Muscle layer of colon (tissue), 2 donors: ENCODE results near the gene KIF26A.
"Not testable (repeated sequence)": the region's sequence is repeated elsewhere in the genome, so short reads cannot be mapped to it uniquely, and the experiment has no call there.

Source experiments
- H3K27ac ChIP-seq: one replicate; pipeline ENCODE4 v1.7.0; 2013; ENCODE audit warnings: low read depth, mild to moderate bottlenecking, low read length, moderate library complexity
- H3K27me3 ChIP-seq, 2 donors: one replicate each; pipeline ENCODE4 v1.7.0; 2013; ENCODE audit warnings: low read length in 2 of 2, mild to moderate bottlenecking in 2 of 2; ENCODE audit not compliant: insufficient read depth in 2 of 2, control insufficient read depth in 1 of 2
- H3K36me3 ChIP-seq: one replicate; pipeline ENCODE4 v1.7.0; 2013; ENCODE audit warnings: mild to moderate bottlenecking, low read length; ENCODE audit not compliant: insufficient read depth
- H3K4me1 ChIP-seq: one replicate; pipeline ENCODE4 v1.7.0; 2013; ENCODE audit warnings: mild to moderate bottlenecking, low read length; ENCODE audit not compliant: insufficient read depth
- H3K4me3 ChIP-seq, 2 donors: one replicate each; pipeline ENCODE4 v1.7.0; 2013; ENCODE audit warnings: low read length in 2 of 2, low read depth in 1 of 2, mild to moderate bottlenecking in 1 of 2, moderate library complexity in 1 of 2
- H3K9ac ChIP-seq: one replicate; pipeline ENCODE4 v1.7.0; 2013; ENCODE audit warnings: low read length
- H3K9me3 ChIP-seq: one replicate; pipeline ENCODE4 v1.7.0; 2013; ENCODE audit warnings: mild to moderate bottlenecking, low read length
- donor health status: abdominal sarcoma.
- donor health status: Adenocarcinoma of cecum.

Gene KIF26A

DNA sequence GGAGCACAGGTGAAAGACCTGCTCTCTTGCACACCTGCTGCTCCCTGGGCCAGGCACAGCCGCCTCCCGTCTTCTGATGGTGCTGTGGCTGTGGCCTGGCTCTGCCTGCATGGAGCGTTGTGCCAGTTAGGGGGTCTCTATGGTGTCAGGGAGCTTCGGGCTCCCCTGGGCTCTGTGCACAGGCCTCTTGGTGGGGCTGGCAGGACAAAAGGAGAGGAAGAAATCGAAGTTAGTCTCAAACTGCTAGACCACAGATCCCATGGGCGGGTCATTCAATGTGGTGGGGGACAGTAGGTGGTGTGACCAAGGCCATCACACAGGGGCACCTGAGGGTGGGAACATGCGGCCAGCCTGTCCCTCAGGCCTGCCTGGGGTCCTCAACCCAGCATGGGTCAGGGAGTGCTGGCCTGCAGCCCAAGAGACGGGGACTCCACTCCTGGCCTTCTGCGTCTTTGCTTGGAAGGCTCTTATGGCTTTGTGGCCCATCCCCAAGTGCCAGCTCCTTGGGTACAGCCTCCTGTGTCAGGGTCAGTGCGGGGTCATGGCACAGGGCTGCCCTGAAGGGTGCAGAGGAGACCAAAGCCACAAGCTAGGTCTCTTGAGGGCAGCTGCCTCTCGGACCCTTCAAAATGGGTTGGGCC lies 84.1 kb downstream of the KIF26A start:
- H3K9me3 ChIP-seq, result no peaks in the 10 kb centered on the region
- no peak overlapping the region for H3K27ac ChIP-seq
- H3K27me3 ChIP-seq, result no peaks in the 10 kb centered on the region
- H3K4me1 ChIP-seq, result no peaks in the 10 kb centered on the region
- H3K4me3 ChIP-seq, result no peak overlapping the region
- H3K9ac ChIP-seq, result no peak overlapping the region
- H3K36me3 ChIP-seq, result no peaks in the 10 kb centered on the region

DNA sequence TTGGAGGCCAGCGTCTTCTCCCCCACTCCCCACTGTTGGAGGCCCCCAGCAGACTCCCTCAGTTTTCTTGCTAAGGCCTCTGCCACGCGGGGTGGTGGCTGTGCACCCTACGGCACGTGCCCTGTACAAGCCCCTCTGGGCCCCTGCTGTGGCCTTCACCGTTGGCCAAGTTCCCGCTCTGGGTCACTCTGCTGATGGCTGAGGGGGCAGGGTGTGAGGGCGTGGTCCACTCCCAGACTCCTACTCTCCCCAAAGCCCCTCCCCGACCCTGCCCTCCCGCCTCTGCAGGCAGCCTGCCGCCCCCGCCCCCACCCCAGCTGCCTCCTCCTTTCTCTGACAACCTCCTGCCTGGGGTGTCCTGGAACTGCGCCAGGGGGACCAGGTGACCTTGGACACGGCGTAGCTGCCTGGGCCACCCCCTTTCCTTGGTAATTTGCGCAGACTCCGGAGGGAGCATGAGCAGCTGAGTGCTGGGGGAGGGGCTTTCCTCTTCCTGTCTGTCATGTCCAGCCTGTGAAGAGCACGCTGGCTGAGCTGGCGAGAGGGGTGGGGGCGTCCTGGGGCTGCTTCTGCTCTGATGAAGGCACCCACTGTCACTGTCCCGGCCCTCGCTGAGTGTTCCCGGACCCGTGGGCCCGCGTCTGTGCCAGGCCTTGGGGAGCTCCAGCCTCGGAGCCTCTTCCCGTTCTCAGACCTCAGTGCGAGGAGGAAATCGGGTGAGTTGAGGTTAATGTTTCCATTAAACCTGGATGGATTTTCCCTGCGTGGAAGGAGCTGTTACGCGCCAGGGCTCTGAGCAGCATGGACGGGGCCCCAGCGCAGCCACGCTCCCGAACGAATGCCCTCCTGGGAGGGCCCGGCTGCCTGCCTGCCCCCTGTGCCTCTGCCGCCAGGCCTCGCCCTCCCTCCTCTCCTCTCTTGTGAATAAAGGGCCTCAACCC lies 85.0 kb downstream of the KIF26A start:
- Histone ChIP-seq H3K27me3 (no peaks in the 10 kb centered on the region), H3K4me3 (no peak overlapping the region), H3K4me1 (no peaks in the 10 kb centered on the region), H3K36me3 (no peaks in the 10 kb centered on the region), H3K9me3 (no peaks in the 10 kb centered on the region), H3K27ac (no peak overlapping the region), H3K9ac (no peak overlapping the region)

DNA sequence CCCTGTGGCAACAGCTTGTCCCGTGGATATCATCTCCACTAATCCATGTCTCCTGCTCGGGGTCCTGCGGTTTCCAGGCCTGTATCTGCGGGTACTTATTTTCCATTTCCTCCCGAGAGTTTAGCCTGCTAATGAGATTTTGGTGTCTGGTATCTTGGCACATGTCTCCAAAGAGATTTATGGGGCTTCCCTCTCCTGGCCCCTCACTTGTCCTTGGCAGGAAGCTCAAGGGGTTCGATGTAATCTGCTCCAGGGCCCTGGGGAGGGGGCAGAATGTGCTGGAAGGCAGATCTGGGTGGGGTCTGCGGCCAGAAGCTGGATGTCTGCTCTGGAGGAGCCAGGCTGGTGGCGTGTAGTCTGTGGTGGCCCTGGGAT lies 85.7 kb downstream of the KIF26A start:
- H3K4me1 ChIP-seq, result no peaks in the 10 kb centered on the region
- H3K9me3 ChIP-seq, result no peaks in the 10 kb centered on the region
- no peaks in the 10 kb centered on the region for H3K27me3 ChIP-seq
- H3K36me3 ChIP-seq, result no peaks in the 10 kb centered on the region
- H3K9ac ChIP-seq, result no peak overlapping the region
- H3K4me3 ChIP-seq, result no peak overlapping the region
- no peak overlapping the region for H3K27ac ChIP-seq

DNA sequence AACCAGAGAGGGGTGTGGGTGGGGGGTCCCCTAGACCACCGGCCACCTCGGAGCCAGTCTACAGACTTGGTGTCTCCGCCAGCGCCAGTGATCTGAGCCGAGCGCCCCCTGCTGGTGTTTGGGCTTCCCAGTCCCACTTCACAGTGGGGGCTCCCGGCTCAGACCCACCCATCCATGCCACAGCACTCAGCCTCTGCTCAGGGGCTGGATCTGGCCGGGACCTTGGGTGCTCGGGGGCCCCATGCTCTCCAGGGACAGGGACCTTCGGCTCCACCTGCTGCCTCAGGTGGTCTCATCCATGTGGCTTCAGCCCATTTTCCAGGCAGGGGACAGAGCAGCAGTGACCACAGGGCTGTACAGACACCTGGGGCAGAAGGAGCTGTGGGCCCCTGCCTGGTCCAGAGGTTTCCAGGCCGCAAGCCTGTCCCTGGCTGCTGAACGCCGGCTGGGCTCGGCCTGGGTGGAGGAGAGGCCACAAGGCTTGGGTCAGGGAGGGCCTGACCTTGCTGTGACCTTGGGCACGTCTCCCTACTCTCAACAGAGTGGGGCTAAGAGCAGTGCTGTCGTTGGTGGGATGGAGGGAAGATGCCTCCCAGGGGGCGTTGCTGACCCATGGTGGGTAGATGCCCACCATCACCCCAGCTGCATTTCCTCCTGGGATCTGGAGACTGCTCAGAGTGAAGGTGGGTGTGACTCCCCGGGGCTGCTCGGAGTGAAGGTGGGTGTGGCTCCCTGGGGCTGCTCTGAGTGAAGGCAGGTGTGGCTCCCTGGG lies 86.3 kb downstream of the KIF26A start:
- no peaks in the 10 kb centered on the region for H3K36me3 ChIP-seq
- H3K4me1 ChIP-seq, result peaks cover under 1% of the 10 kb centered on the region
- no peaks in the 10 kb centered on the region for H3K9me3 ChIP-seq
- H3K27me3 ChIP-seq, result no peaks in the 10 kb centered on the region
- H3K4me3 ChIP-seq, result no peak overlapping the region
- H3K27ac ChIP-seq, result no peak overlapping the region
- H3K9ac ChIP-seq, result no peak overlapping the region

DNA sequence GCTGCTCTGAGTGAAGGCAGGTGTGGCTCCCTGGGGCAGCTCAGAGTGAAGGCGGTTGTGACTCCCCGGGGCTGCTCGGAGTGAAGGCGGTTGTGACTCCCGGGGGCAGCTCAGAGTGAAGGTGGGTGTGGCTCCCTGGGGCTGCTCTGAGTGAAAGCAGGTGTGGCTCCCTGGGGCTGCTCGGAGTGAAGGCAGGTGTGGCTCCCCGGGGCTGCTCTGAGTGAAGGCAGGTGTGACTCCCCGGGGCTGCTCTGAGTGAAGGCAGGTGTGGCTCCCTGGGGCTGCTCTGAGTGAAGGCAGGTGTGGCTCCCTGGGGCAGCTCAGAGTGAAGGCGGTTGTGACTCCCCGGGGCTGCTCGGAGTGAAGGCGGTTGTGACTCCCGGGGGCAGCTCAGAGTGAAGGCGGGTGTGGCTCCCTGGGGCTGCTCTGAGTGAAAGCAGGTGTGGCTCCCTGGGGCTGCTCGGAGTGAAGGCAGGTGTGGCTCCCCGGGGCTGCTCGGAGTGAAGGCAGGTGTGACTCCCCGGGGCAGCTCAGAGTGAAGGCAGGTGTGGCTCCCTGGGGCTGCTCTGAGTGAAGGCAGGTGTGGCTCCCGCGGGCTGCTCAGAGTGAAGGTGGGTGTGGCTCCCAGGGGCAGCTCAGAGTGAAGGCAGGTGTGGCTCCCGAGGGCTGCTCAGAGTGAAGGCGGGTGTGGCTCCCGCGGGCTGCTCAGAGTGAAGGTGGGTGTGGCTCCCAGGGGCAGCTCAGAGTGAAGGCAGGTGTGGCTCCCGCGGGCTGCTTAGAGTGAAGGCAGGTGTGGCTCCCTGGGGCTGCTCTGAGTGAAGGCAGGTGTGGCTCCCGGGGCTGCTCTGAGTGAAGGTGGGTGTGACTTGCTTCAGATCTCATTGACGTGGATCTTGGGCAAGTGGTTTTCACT lies 87.1 kb downstream of the KIF26A start:
- H3K36me3 ChIP-seq, H3K9me3 ChIP-seq, H3K27ac ChIP-seq, H3K4me3 ChIP-seq, H3K4me1 ChIP-seq, H3K27me3 ChIP-seq, H3K9ac ChIP-seq: not testable (repeated sequence)

DNA sequence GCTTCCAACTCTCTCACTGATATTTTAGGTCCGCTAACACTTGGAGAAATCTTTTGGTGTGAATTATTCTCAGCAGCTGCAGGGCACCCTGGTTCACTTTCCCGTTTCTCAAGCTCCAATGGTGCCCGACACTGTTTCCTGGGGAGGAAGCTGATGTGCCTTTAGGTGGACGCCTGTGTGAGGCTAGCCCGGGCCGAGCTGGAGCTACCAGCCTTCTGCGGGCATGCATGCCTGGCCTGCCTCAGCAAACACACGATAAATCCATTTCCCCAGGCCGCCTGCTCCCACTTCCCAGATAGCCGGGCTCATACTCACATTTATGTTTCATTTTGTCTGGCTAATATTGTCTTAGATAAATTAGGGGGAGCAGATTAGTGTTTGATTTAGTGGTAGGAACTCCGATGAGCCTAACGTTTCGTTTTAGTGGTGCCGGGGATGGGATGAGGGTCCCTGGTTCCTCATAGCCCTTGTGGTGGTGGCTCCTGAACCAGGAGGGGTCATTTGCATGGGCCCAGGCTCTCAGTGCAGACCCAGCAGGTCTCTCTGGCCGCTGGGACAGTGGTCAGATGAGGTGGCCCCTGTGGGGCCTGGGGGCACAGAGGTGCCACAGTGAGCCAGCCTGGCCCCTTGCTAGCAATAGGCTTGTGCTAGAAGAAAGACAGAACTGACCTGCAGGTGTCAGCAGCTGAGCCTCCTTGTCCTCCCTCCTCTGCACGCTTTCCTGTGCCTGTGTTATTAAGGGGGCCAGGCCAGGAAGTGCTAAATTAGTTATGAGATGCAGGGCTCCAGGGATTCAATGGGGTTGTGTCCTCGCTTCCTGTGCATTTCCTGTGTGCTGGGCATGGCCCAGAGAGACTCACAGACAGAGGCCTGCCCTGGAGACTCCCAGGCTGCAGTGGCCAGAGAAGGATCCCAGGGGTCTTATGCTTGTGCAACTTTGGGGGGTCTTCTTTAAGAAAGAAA lies 88.3 kb downstream of the KIF26A start:
- Histone ChIP-seq H3K27me3 (no peaks in the 10 kb centered on the region), H3K9ac (no peak overlapping the region), H3K4me3 (no peak overlapping the region), H3K27ac (no peak overlapping the region), H3K9me3 (no peaks in the 10 kb centered on the region), H3K4me1 (peaks cover 8% of the 10 kb centered on the region), H3K36me3 (no peaks in the 10 kb centered on the region)

DNA sequence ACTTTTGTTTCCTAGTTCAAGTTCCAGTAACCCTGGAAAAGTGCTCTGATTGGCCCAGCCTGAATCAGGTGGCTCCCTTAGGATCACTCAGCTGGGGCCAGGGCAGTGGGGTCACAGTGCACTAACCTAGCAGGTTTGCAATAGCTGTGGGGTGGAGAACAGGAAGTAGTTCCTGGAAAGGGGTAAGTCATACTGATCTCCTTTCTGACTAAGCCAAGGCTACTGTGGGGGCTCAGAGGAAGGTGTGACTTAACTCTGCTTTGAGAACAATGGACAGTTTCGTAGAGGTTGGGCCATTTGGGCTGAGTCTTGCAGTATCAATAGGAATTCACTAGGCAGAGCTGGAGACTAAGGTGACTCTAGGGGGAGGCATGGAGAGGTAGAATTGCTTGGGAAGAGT lies 89.4 kb downstream of the KIF26A start:
- Histone ChIP-seq H3K9me3 (no peaks in the 10 kb centered on the region), H3K9ac (no peak overlapping the region), H3K4me3 (no peak overlapping the region), H3K27ac (no peak overlapping the region), H3K27me3 (no peaks in the 10 kb centered on the region), H3K36me3 (no peaks in the 10 kb centered on the region), H3K4me1 (peaks cover 8% of the 10 kb centered on the region)

DNA sequence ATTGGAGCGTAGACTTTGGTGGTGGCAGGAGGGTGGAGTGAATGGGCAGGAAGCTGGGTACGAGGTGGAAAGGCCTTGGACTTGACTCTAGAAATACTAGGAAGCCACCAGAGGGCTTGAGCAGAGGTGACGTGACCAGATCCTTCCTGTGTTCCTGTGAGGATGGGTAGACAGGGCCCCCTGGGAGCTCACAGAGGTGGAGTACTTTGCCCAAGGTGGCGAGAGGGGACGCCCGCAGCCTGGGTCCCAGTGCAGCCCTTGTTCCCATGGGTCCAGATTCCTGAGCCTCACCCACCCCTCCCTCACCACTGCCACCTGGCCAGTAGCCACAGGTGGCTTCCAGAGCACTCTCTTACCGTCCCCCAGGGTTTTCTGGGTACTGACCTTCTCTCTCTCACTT lies 89.8 kb downstream of the KIF26A start:
- H3K9me3 ChIP-seq, result no peaks in the 10 kb centered on the region
- no peak overlapping the region for H3K4me3 ChIP-seq
- H3K4me1 ChIP-seq, result peaks cover 8% of the 10 kb centered on the region
- H3K27me3 ChIP-seq, result no peaks in the 10 kb centered on the region
- H3K36me3 ChIP-seq, result no peaks in the 10 kb centered on the region
- no peak overlapping the region for H3K9ac ChIP-seq
- H3K27ac ChIP-seq, result no peak overlapping the region

DNA sequence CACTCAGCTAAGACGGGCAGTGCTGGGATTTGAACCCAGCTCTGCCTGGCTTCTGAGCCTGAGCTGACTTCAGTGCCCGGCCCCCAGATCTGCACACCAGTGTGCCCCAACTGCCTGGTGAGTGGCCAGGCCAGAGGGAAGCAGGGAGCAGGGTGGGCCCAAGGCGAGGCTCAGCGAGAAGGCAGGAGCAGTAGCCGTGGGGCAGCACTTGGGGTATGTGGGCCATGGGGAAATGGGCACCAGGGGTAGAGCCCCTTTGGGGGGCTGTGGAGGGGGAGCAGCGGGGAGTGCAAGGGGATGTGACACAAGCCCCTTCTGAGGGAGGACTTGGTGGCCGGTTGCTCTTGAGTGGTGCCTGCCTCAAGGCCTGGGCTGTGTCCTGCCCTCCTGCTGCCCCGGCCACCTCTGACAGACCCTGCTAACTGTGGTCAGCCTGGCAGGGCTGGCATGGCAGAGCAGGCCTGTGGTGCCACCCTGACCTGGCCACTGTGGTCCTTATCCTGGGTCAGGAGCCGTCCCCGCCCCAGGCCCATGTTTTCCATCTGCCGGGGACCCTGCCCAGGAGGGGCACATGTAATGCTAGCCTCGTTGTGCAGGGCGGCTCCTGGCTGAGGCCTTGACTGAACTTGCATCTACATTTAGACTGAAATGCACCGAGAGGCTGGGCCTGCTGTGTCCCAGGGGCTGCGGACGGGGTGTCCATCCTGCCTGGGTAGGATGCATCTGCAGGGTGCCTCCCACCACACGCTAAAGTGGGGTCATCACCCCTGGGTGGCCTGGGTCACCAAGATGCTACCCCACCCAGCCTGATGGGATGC lies 90.5 kb downstream of the KIF26A start:
- Histone ChIP-seq H3K27ac (no peak overlapping the region), H3K9ac (no peak overlapping the region)

More for the DNA sequence above, 90.5 kb downstream of the KIF26A start:
- H3K27me3 ChIP-seq, result no peaks in the 10 kb centered on the region
- H3K9me3 ChIP-seq, result no peaks in the 10 kb centered on the region
- H3K36me3 ChIP-seq, result no peaks in the 10 kb centered on the region
- H3K4me3 ChIP-seq, result no peak overlapping the region
- H3K4me1 ChIP-seq, result peaks cover 8% of the 10 kb centered on the region
